ENCODE results near the gene TPM4. TPM values are rescaled to one million over a fixed set of nuclear protein-coding genes. Genes with fewer than 3 reads are reported as not detected.

Gene TPM4
- total and polyA plus RNA-seq, 2 of the 8 experiments (the other 6 are each of a cell fraction or from before 2014, with no cell fraction given), result 160 to 359 TPM

GRCh38 chr19:16067205-16067938, 8.9 kb upstream of the TPM4 start:
- H3K4me2 ChIP-seq (ENCODE audit: insufficient read depth in 1 of 2, low read depth in 2 of 2, low read length in 2 of 2), result no peak overlapping the region
- TF ChIP-seq CTCF (IDR thresholded peaks at IDR 0.05; ENCODE audit: control extremely low read depth in 1 of 3, insufficient read depth in 1 of 3, low read depth in 1 of 3, low read length in 3 of 3) (no peak), TBP (IDR thresholded peaks at IDR 0.05; ENCODE audit: low read depth, low read length) (no peak), JUND (IDR thresholded peaks at IDR 0.05; ENCODE audit: low read length) (no peak), KDM5A (IDR thresholded peaks at IDR 0.05; ENCODE audit: low read length) (no peak), USF2 (IDR thresholded peaks at IDR 0.05; ENCODE audit: low read length) (no peak), ASH2L (IDR thresholded peaks at IDR 0.05; ENCODE audit: low read length) (no peak), SIN3A (conservative IDR thresholded peaks at IDR 0.05 in 1 of 2, IDR thresholded peaks at IDR 0.05 in 1 of 2; ENCODE audit: low read depth in 1 of 2, low read length in 2 of 2) (no peak), CTBP2 (IDR thresholded peaks at IDR 0.05; ENCODE audit: borderline replicate concordance, insufficient read depth, insufficient read length, low read length) (no peak)

More at GRCh38 chr19:16067205-16067938, 8.9 kb upstream of the TPM4 start:
- Histone ChIP-seq H3K27me3 (replicated peaks in 1 of 4; ENCODE audit: control insufficient read depth in 3 of 4, extremely low read depth in 1 of 4, insufficient read depth in 3 of 4, low read length in 3 of 4) (no peaks in the 10 kb centered on the region), H3K36me3 (ENCODE audit: control insufficient read depth in 2 of 4, insufficient read depth in 4 of 4, low read length in 3 of 4) (no peaks in the 10 kb centered on the region), H3K27ac (ENCODE audit: low read depth, low read length) (no peak overlapping the region), H3K18ac (ENCODE audit: extremely low read depth, low read length) (no peak overlapping the region; the same call in 1 of the 2 replicates), H3K9me3 (ENCODE audit: insufficient read depth in 2 of 2, low read depth in 1 of 2, low read length in 1 of 2) (no peaks in the 10 kb centered on the region; a peak in 2 of 4 replicates), H3K23ac (ENCODE audit: insufficient read length) (no peak overlapping the region), H2BK20ac (ENCODE audit: low read length) (no peak overlapping the region), H3K79me2 (ENCODE audit: control insufficient read depth in 1 of 2, insufficient read depth in 2 of 2, low read length in 2 of 2) (no peaks in the 10 kb centered on the region), H3K4me3 (ENCODE audit: extremely low read depth in 1 of 4, insufficient read depth in 2 of 4, low read depth in 3 of 4, low read length in 4 of 4) (no peak overlapping the region), H2AK5ac (ENCODE audit: low read depth, low read length) (peak overlapping the region; percentile 94), H2BK15ac (ENCODE audit: low read length) (peak overlapping the region; percentile 99; the same call in 1 of the 2 replicates), H2BK120ac (replicated peaks; ENCODE audit: low read depth, low read length) (no peak overlapping the region), H4K8ac (ENCODE audit: extremely low read depth, insufficient read depth, low read length) (0 out of 2 replicates have a peak overlapping the region, but pooled peaks have one; percentile 38), H2AFZ (ENCODE audit: low read length) (no peak overlapping the region), H3K9ac (replicated peaks in 1 of 4; ENCODE audit: extremely low read depth in 1 of 4, low read depth in 3 of 4, low read length in 3 of 4) (no peak overlapping the region), H3K14ac (ENCODE audit: insufficient read length) (no peak overlapping the region), H2BK12ac (ENCODE audit: low read depth, low read length) (peak overlapping the region; percentile 96; the same call in 1 of the 2 replicates), H3K4me1 (replicated peaks in 1 of 4; ENCODE audit: control insufficient read depth in 3 of 4, insufficient read depth in 4 of 4, low read length in 3 of 4) (peaks cover 0 to 5% (median 0%) of the 10 kb centered on the region in 4 experiments; a peak in 3 of 7 replicates), H3K4ac (replicated peaks; ENCODE audit: insufficient read length, low read depth, low read length) (no peak overlapping the region), H3K56ac (replicated peaks; ENCODE audit: insufficient read length, low read depth, low read length) (no peak overlapping the region), H2BK5ac (ENCODE audit: low read depth, low read length) (peak overlapping the region; percentile 90; the same call in 1 of the 2 replicates), H3K23me2 (ENCODE audit: low read depth, low read length) (peaks cover 12% of the 10 kb centered on the region), H4K91ac (replicated peaks; ENCODE audit: insufficient read length, low read length) (no peak overlapping the region), H3K79me1 (ENCODE audit: low read depth, low read length) (no peaks in the 10 kb centered on the region), H4K5ac (ENCODE audit: insufficient read length, low read depth, low read length) (no peak overlapping the region), H4K20me1 (replicated peaks in 1 of 2; ENCODE audit: control insufficient read depth in 1 of 2, insufficient read depth in 2 of 2, low read length in 2 of 2) (peaks cover 0 to 4% of the 10 kb centered on the region in 2 experiments)
- DNase-seq (ENCODE audit: low read depth in 1 of 2, low spot score in 2 of 2), result no peak
- POLR2A ChIA-PET (ENCODE audit: partially characterized antibody), result interaction anchor here (1.5 to 7.3 kb wide), 2 partner anchors 8 to 32 kb away, joined by 4 to 99 read pairs; partner anchors contain the start of gene TPM4
- CTCF ChIA-PET (ENCODE audit: partially characterized antibody), result interaction anchor here (1.0 kb wide), 1 partner anchor 50 kb away, joined by 4 read pairs; no protein-coding TSS in a partner anchor
- WGBS, 2 experiments (ENCODE audit: extremely low coverage in 1 of 2, insufficient coverage in 1 of 2, insufficient read length in 1 of 2, insufficient replicate concordance in 2 of 2, low coverage in 1 of 2, low lambda C conversion rate in 2 of 2, missing lambda C conversion rate in 1 of 2), result 93% methylated on average over 25 of the region's 40 CpGs; no CpG with 5 or more reads in 1 of the 2 experiments
- FAIRE-seq, result no peak
